HG03039 (cell line): ENCODE measurements around the gene PRCD.

ENCODE experiments used
- ATAC-seq: cut with Tn5 transposase; IDR thresholded peaks from one replicate; pipeline ENCODE4 v1.9.1; 2021; ENCODE audit warnings: mild to moderate bottlenecking, moderate library complexity; ENCODE audit not compliant: unreplicated experiment

Gene PRCD, protein sequence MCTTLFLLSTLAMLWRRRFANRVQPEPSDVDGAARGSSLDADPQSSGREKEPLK

GRCh38 chr17:76539631-76540271, at the start of gene PRCD:
TSS of gene PRCD (plus strand) at chr17:76540044. CDS start at chr17:76540142, 98 bp downstream.
- no peak for ATAC-seq

- no peak for ATAC-seq
Observed at GRCh38 chr17:76490112-76490710, 49.6 kb upstream of the PRCD start.

GRCh38 chr17:76491271-76492122, 48.3 kb upstream of the PRCD start:
- no peak for ATAC-seq

- no peak for ATAC-seq
Observed at GRCh38 chr17:76492123-76492988, 47.5 kb upstream of the PRCD start.

DNA sequence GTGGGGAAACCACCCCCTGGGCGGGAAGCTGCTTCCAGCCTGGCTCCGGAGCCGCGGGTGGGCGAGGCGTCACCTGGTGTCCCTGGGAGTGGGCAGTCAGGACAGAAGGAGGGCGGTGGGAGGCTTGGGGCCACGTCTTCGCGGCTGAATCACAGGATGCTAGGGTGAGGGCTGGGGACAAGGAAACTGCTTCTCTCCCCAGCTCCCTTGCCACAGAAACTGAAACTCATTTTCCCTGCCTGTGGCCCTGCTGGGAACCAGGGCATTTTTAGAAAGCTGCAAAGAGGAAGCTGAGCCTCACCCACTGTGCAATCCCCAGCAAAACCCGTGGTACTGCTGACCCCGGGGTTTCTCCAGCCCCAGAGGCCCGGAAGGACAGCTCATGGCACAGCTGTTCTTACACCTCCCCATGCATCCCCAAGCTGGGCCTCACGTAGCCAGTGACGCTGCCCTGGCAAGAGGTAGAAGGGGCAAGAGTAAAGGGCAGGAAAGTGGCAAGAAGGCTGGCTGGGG, 46.8 kb upstream of the PRCD start:
- ATAC-seq = no peak

DNA sequence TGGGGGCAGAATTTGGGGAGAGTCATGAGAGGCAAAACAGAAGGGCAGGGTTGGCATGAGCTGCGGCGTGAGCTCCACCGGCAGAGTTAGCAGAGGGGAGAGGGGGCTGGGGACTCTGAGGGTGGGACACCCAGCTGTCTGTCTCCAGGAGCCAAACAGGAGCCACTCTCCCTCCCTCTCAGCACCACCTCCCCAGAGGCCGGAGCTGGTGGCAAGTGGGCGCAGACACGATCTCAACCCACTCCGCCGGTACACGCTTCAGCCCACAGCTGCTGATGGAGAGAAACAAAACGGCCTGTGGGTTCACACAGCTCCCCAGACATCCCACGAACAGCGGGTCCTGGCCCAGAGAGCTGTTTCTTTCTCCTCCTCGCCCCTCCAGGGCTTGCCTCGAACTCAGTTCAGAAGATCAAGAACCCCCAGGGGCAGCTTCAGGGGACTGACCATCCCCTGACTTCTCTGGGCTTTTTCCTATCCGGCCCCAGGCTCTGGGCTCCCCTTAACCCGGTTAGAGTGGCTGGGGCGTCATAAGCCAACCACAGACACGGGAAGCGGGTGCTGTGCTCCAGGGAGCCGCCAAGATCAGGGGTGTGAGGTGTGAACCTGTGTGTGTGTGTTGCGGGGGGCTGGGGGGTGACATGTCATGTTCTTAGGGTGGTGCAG, 46.2 kb upstream of the PRCD start:
- ATAC-seq = no peak

GRCh38 chr17:76495663-76496400, 44.0 kb upstream of the PRCD start:
- ATAC-seq = no peak

GRCh38 chr17:76496464-76496863, 43.4 kb upstream of the PRCD start:
- no peak for ATAC-seq

DNA sequence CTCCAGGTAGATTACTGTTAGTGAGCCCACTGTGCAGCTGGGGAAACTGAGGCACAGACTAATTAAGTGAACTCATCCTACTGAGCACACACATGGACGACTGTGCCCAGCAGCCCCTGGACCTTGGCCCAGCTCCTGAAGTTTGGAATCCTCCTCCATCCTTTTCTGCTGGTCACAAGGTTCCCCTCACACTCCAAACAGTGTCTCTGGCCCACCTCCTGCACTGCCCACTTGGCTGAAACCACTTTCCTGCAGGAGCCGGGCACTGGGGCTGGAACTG, 42.2 kb upstream of the PRCD start:
- no peak for ATAC-seq

GRCh38 chr17:76497979-76498875, 41.6 kb upstream of the PRCD start:
- no peak for ATAC-seq

DNA sequence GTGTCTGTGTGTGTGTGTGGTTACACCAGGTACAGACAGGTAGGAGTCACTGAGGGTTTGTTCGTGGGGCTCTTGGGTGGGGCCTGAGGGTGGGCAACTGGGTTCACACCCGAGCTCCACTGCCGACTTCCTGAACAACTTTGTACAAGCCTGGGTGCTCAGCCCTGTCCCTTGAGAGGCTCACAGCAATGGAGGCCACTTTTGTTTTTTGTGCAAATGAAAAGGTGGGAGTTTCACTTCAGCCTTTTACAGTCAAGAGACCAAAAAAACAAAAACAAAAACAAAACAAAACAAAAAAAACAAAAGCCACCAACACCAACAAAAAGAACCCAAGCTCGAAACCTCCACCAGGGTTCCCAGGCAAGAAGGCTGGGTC, 41.0 kb upstream of the PRCD start:
- no peak for ATAC-seq

DNA sequence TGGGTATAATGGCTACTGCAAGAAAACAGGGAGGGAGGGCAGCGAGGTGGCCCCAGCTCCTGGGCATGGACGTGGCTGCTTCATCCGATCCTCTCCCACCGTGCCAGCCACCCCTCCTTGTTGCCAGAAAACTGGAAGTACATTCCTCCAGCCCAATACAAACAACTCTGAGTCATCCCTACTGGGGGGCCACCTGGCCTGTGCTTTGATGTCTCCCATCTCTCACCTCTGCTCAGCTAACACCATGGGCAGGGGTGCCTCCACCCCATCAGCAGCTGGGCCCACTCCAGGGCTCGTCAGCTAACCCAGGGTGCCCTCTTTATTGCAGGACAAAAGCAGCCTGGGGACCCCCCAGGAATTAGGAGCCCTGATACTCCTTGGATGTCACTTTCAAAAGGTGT, 40.6 kb upstream of the PRCD start:
- ATAC-seq = no peak

DNA sequence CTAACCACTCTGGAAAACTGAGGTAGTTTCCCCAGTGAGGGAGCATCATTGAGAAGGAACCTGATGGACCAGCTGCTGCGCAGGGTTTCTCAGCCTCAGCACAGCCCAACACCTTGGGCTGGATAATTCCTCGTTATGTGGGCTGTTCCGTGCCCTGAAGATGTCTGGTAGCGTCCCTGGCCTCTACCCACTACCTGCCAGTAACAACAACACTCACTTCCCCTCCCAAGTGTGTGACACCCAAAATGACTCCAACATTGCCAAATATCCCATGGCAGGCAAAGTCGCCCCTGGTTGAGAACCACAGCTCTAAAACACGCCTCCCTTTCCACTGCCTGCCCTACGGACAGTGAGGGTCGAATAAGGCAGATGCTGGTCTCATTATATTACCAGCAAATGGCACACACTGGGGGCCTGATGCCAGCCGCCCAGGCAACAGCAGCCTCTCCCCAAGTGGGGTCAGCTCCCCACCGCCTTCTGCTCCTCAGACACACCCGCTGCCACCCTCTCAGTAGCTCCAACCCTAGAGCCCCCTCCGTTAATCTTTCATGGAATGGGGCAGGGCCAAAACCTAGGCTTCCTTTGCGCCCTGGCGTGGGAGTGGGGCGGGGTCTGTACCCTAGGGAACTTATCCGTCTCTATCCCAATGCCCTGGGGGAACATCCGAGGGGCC, 39.6 kb upstream of the PRCD start:
- no peak for ATAC-seq

DNA sequence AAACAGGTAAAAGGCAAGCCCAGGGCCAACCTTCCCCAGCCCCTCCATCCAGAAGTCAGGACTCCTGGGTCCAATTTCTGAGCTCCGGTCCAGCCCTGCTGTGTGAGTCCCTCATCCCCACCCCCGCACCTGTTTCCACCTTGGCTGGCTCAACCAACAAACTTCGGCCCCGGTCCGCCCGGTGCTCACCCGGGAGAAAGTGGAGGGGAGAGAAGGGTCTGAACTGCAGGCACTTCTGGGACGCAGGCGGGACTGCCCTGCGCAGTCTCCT, 39.2 kb upstream of the PRCD start:
- ATAC-seq = no peak

DNA sequence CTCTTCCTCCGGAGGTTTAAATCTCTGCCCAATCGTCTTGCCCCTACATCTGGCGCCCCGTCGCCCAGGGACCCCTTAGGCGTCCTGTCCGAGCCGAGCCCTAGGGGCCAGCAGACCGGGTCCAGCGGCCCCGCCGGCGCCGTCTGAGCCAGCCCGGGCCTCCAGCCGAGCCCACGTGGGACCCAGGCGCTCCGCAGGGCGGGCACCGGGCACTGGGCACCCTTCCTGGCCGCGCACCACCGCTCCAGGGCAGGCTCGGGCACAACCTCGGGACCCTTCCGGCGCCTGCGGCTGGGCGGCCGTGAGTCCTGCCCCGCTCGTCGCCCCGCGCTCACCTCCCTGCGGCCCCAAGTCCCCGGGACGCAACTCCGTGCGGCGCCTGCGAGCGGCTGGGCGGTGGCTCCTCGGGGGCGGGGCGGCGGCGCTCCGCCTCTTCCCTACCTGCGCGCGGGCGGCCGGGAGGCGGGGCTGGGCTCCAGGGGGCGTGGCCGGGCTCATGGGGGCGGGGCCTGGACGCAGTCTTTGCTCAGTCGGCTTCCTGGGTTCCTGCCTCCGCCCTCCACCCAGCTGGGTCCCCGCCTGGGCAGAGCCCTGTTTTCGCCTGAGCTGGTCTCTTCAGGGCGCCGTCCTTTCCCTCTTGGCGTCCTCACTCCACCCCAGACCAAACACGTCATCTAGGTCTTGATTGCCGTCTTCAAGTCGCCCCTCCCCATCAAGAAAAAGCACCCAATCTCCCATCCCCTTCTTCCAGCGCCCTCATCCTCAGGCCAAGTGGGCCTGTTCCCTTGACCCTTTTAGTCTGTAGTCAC, 38.6 kb upstream of the PRCD start, which contains the start of gene RHBDF2:
Gene RHBDF2 (minus strand): TSS at position 406 of the 809 bp plus-strand sequence. CDS start 19,899 bp downstream, outside the sequence.
- peak; percentile 63 for ATAC-seq

DNA sequence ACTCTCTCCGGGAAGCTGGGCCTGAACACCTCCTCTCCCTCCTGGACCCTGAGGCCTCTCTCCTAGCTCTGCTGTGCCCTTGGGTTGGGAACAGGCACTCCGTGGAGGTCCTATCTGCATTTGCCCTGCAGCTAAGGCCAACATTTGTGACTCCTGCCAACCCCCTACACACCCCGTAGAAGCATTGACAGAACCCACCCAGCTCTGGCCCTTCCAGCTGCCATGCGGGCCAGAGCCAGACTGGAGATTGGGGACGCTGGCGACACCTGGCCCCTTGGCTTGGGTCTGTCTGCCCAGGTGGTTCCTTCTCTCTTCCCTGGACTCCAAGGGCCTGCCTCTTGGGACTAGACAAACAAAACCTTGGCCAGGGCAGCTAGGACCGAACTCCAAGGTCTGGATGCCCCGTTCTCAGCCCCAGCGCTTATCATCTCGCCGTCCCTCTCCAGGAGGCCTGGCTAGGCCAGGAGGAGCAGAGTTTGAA, 38.0 kb upstream of the PRCD start:
- no peak for ATAC-seq
